Measurements from ENCODE around the gene CNPY4.

Gene CNPY4

GRCh38 chr7:100169147-100169850, 49.9 kb downstream of the CNPY4 start:
- FAIRE-seq = no peak

GRCh38 chr7:100170101-100170897, 50.9 kb downstream of the CNPY4 start:
- FAIRE-seq = no peak

- no peak for FAIRE-seq
These were observed 51.8 kb downstream of the CNPY4 start for GRCh38 chr7:100171087-100171681.

- FAIRE-seq = no peak
These were observed 52.4 kb downstream of the CNPY4 start for GRCh38 chr7:100171840-100172239.

GRCh38 chr7:100173806-100174495, 54.5 kb downstream of the CNPY4 start:
- FAIRE-seq = no peak

GRCh38 chr7:100174582-100174981, 55.1 kb downstream of the CNPY4 start:
- no peak for FAIRE-seq

Data from A204.1 (cell line).